IMR-90 (cell line): ENCODE data around the gene RADIL. TPM values are rescaled to one million over a fixed set of nuclear protein-coding genes. Genes with fewer than 3 reads are reported as not detected.

Experiments
- ATAC-seq: fragments of 200-7000 bp; cut with Tn5 transposase; 2 replicates; pipeline ENCODE4 v1.9.1; 2020; ENCODE audit warnings: low read depth, mild to moderate bottlenecking, moderate library complexity
- BruUV-seq: library from RNA; stranded (reverse); fragments of 400-500 nt; replicated peaks from 2 replicates; lab custom pipeline; 2021; lab: Mats Ljungman, UMichigan
- CTCF ChIA-PET: fragments of 300-600 bp; formaldehyde crosslinking; extraction: SDS; loops from one replicate; lab custom pipeline; 2021; ENCODE audit warnings: antibody characterized with exemption; lab: Yijun Ruan, JAX
- POLR2A ChIA-PET: fragments of 300-600 bp; sonication (Branson Sonifier 250); formaldehyde crosslinking; loops from one replicate; lab custom pipeline; 2022; ENCODE audit warnings: antibody characterized with exemption; ENCODE audit not compliant: unreplicated experiment; lab: Charles Lee
- DNase-seq: peaks from one replicate; pipeline ENCODE4 v3.0.0; 2013
- H2AFZ ChIP-seq: replicated peaks from 2 replicates; pipeline ENCODE3; 2013; ENCODE audit warnings: low read length, mild to moderate bottlenecking; ENCODE audit not compliant: poor library complexity
- H2AK5ac ChIP-seq: 2 replicates; pipeline ENCODE4 v1.6.1; 2013; ENCODE audit warnings: low read depth, low read length, inconsistent platforms
- H2AK9ac ChIP-seq: replicated peaks from 2 replicates; pipeline ENCODE3; 2013; ENCODE audit warnings: mild to moderate bottlenecking, low read depth, low read length, moderate library complexity; ENCODE audit not compliant: poor library complexity
- H2BK120ac ChIP-seq: 2 replicates; pipeline ENCODE4 v1.6.1; 2013; ENCODE audit warnings: low read depth, low read length, inconsistent platforms
- H2BK15ac ChIP-seq: 3 replicates; pipeline ENCODE4 v1.6.1; 2013; ENCODE audit warnings: low read depth, low read length, inconsistent platforms
- H2BK20ac ChIP-seq: 2 replicates; pipeline ENCODE4 v1.6.1; 2013; ENCODE audit warnings: low read depth, mild to moderate bottlenecking, inconsistent platforms, low read length, moderate library complexity
- H2BK5ac ChIP-seq: 2 replicates; pipeline ENCODE4 v1.6.1; 2013; ENCODE audit warnings: mild to moderate bottlenecking, low read depth, low read length, inconsistent platforms; ENCODE audit not compliant: poor library complexity, severe bottlenecking
- H3K14ac ChIP-seq: replicated peaks from 2 replicates; pipeline ENCODE4 v1.6.1; 2013; ENCODE audit warnings: low read depth, low read length, inconsistent platforms
- H3K18ac ChIP-seq: 2 replicates; pipeline ENCODE4 v1.6.1; 2013; ENCODE audit warnings: low read depth, low read length, control low read depth
- H3K23ac ChIP-seq: 2 replicates; pipeline ENCODE4 v1.6.1; 2013; ENCODE audit warnings: low read depth, low read length, inconsistent platforms
- H3K27ac ChIP-seq: 2 replicates; pipeline ENCODE4 v1.5.1; 2013; ENCODE audit warnings: mild to moderate bottlenecking, control low read depth, low read length; ENCODE audit not compliant: insufficient read depth
- H3K27me3 ChIP-seq: 2 replicates; pipeline ENCODE4 v1.6.1; 2013; ENCODE audit warnings: low read length; ENCODE audit not compliant: control insufficient read depth, insufficient read depth
- H3K36me3 ChIP-seq: 2 replicates; pipeline ENCODE4 v1.6.1; 2013; ENCODE audit warnings: low read length, mixed read lengths; ENCODE audit not compliant: control insufficient read depth, insufficient read depth
- H3K4ac ChIP-seq: 2 replicates; pipeline ENCODE4 v1.6.1; 2013; ENCODE audit warnings: low read depth, low read length, inconsistent platforms
- H3K4me1 ChIP-seq: 2 replicates; pipeline ENCODE4 v1.6.1; 2013; ENCODE audit warnings: low read length, mixed read lengths; ENCODE audit not compliant: control insufficient read depth, insufficient read depth
- H3K4me2 ChIP-seq: 2 replicates; pipeline ENCODE4 v1.6.1; 2013; ENCODE audit warnings: low read depth, mild to moderate bottlenecking, control low read depth, low read length, moderate library complexity
- H3K4me3 ChIP-seq: 2 replicates; pipeline ENCODE4 v1.5.1; 2013; ENCODE audit warnings: low read depth, mild to moderate bottlenecking, control low read depth, low read length, moderate library complexity; ENCODE audit not compliant: insufficient read depth
- H3K56ac ChIP-seq: 2 replicates; pipeline ENCODE4 v1.6.1; 2013; ENCODE audit warnings: low read length, inconsistent platforms; ENCODE audit not compliant: insufficient read depth; ENCODE audit errors: extremely low read depth
- H3K79me1 ChIP-seq, 2 experiments: 2 replicates each; pipeline ENCODE4 v1.6.1; 2013; ENCODE audit warnings: low read length in 2 of 2, inconsistent platforms in 1 of 2, low read depth in 1 of 2
- H3K9ac ChIP-seq: 2 replicates; pipeline ENCODE4 v1.6.1; 2013; ENCODE audit warnings: low read depth, low read length, control low read depth
- H3K9me1 ChIP-seq: 2 replicates; pipeline ENCODE4 v1.6.1; 2013; ENCODE audit warnings: low read length, inconsistent platforms; ENCODE audit not compliant: insufficient read depth
- H3K9me3 ChIP-seq: 2 replicates; pipeline ENCODE4 v1.6.1; 2013; ENCODE audit warnings: low read length; ENCODE audit not compliant: control insufficient read depth, insufficient read depth
- H4K20me1 ChIP-seq: 2 replicates; pipeline ENCODE4 v1.6.1; 2013; ENCODE audit warnings: low read length, inconsistent platforms; ENCODE audit not compliant: insufficient read depth
- H4K5ac ChIP-seq: 2 replicates; pipeline ENCODE4 v1.6.1; 2013; ENCODE audit warnings: mild to moderate bottlenecking, low read depth, low read length, control low read depth
- H4K8ac ChIP-seq, 2 experiments: 2 replicates each; pipeline ENCODE4 v1.6.1; 2013; ENCODE audit warnings: low read depth in 2 of 2, low read length in 2 of 2, control low read depth in 1 of 2, inconsistent platforms in 1 of 2
- H4K91ac ChIP-seq: 2 replicates; pipeline ENCODE4 v1.6.1; 2013; ENCODE audit warnings: low read depth, low read length, inconsistent platforms; ENCODE audit not compliant: insufficient read depth
- CTCF ChIP-seq: conservative IDR thresholded peaks from 2 replicates; pipeline ENCODE4 v1.5.1; 2012; ENCODE audit warnings: mild to moderate bottlenecking, low read depth, low read length, improper control_type of control experiment
- MAFK ChIP-seq: IDR thresholded peaks from 2 replicates; pipeline ENCODE4 v1.6.1; 2012; ENCODE audit warnings: low read depth, low read length, improper control_type of control experiment
- RAD21 ChIP-seq: IDR thresholded peaks from 2 replicates; pipeline ENCODE4 v1.6.1; 2012; ENCODE audit warnings: low read length, improper control_type of control experiment
- SMC3 ChIP-seq: fragments of 150-350 bp; IDR thresholded peaks from 2 replicates; pipeline ENCODE4 v1.6.1; 2016; ENCODE audit warnings: low read depth, mild to moderate bottlenecking, antibody characterized with exemption, low read length, moderate library complexity
- WGBS, 2 experiments: methylation state at CpG; one replicate each; pipeline versions ENCODE4 v1.1.5 to v1.1.7; 2013; ENCODE audit warnings: missing lambda C conversion rate in 2 of 2; ENCODE audit not compliant: insufficient read length in 1 of 2; ENCODE audit errors: extremely low coverage in 2 of 2; 5-methylcytosine and 5-hydroxymethylcytosine counted together
- dilution Hi-C: fragments of 300-500 bp; cut with HindIII; formaldehyde crosslinking; loops from one replicate; pipeline ENCODE4 v1.14.3; 2018; ENCODE audit warnings: low sequenced_read_pairs; ENCODE audit not compliant: unreplicated experiment
- in situ Hi-C: fragments of 300-500 bp; cut with MboI; formaldehyde crosslinking; loops from 3 replicates; pipeline ENCODE4 v1.14.3; 2019; ENCODE audit warnings: low sequenced_read_pairs, inconsistent platforms, mixed read lengths
- intact Hi-C: fragments of 100-400 bp; cut with micrococcal nuclease; formaldehyde crosslinking; loops from 2 replicates; pipeline ENCODE4 v1.10.0; 2022
- polyA plus RNA-seq, 3 experiments: library from polyadenylated mRNA; depleted of rRNA; stranded (reverse); fragments of >200 nt; gene quantifications; 2 replicates each; pipeline ENCODE4 v1.2.3, GENCODE V29; 2012; ENCODE audit warnings: low replicate concordance in 1 of 3
- total RNA-seq: library from RNA; depleted of rRNA; stranded (reverse); fragments of >200 nt; gene quantifications from 2 replicates; pipeline ENCODE4 v1.2.3, GENCODE V29; 2012

Gene RADIL
- total and polyA plus RNA-seq, 2 of the 4 experiments (the other 2 are of a cell fraction): 0.18 to 0.48 TPM

DNA sequence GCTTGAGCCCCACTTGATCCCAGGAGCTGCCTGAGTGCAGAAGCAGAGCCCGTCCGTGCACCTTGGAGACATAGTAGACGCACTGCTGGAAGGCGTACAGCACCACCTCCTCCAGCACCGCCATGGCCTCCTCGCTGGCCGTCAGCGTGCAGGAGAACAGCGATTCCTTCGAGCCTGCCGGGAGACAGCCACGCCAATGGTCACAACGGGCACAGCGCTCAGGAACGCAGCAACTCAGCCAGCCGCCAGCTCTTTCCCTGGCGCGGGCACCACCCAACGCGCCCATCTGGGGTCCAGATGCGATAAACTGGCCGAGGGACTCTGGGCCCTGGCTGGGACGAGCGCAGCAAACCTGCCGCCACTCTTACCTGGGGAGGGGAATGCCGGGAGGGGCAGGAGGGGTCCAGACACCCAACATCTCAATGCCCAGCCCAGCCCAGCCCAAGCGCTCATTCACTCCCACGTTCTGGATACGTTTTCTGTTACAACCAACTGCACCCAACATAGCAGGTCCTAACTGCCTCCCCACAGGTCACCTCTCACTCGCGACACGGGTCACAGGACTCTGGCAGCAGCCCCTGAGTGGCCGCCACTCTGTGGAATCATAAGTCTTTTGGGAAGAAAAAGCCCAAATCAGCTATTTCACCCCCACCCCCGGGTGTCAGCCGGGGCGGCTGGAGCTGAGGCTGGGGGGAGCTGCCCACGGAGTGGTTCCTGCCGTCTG lies 66.2 kb downstream of the RADIL start:
- BruUV-seq: no TSS peak
- H3K56ac ChIP-seq: no peak overlapping the region
- no peak overlapping the region for H2AFZ ChIP-seq
- H3K79me1 ChIP-seq: no peaks in the 10 kb centered on the region
- H2BK15ac ChIP-seq: no peak overlapping the region
- ChIA-PET POLR2A (no interaction called here), CTCF (no interaction called here)
- H4K8ac ChIP-seq: no peak overlapping the region
- no peak overlapping the region for H4K91ac ChIP-seq
- TF ChIP-seq RAD21: no peak
- TF ChIP-seq SMC3: no peak
- TF ChIP-seq CTCF: no peak
- no peak for TF ChIP-seq MAFK
- peaks cover 6% of the 10 kb centered on the region for H3K9me3 ChIP-seq
- no peak overlapping the region for H3K23ac ChIP-seq
- ATAC-seq: no peak
- dilution Hi-C loops: no loop called here
- H3K4me1 ChIP-seq: no peaks in the 10 kb centered on the region
- no peak overlapping the region for H2BK120ac ChIP-seq
- no peaks in the 10 kb centered on the region for H4K20me1 ChIP-seq
- no peak overlapping the region for H2BK20ac ChIP-seq
- H4K5ac ChIP-seq: no peak overlapping the region
- WGBS, 2 experiments: 91% methylated on average over 17 of the region's 38 CpGs; no CpG with 5 or more reads in 1 of the 2 experiments
- H2AK9ac ChIP-seq: no peak overlapping the region
- no peak overlapping the region for H3K4me3 ChIP-seq
- H3K18ac ChIP-seq: no peak overlapping the region
- no peak overlapping the region for H3K27ac ChIP-seq
- H3K9ac ChIP-seq: no peak overlapping the region
- intact Hi-C loops: no loop called here
- in situ Hi-C loops: no loop called here
- H2AK5ac ChIP-seq: no peak overlapping the region
- no peak overlapping the region for H3K14ac ChIP-seq
- no peaks in the 10 kb centered on the region for H3K36me3 ChIP-seq
- no peak for DNase-seq
- H3K4me2 ChIP-seq: no peak overlapping the region
- no peaks in the 10 kb centered on the region; the same call in 1 of the 2 replicates for H3K27me3 ChIP-seq
- no peak overlapping the region for H2BK5ac ChIP-seq
- H3K9me1 ChIP-seq: no peaks in the 10 kb centered on the region; the same call in 1 of the 2 replicates
- H3K4ac ChIP-seq: no peak overlapping the region
